HL-60 (cell line): ENCODE data around the gene MARCHF3.

Experiments used
- CTCF ChIP-seq: IDR thresholded peaks from one replicate; pipeline ENCODE4 v1.5.1; 2011; ENCODE audit warnings: low read length, control low read depth, inconsistent platforms; ENCODE audit not compliant: insufficient read depth
- GABPA ChIP-seq: IDR thresholded peaks from 2 replicates; pipeline ENCODE4 v1.6.1; 2012; ENCODE audit warnings: low read depth
- POLR2AphosphoS5 ChIP-seq: IDR thresholded peaks from 2 replicates; pipeline ENCODE4 v1.6.1; 2012; ENCODE audit warnings: low read depth
- REST ChIP-seq: IDR thresholded peaks from 2 replicates; pipeline ENCODE4 v1.6.1; 2012; ENCODE audit warnings: low read depth; ENCODE audit not compliant: insufficient replicate concordance
- SPI1 ChIP-seq: IDR thresholded peaks from 2 replicates; pipeline ENCODE4 v1.6.1; 2012; ENCODE audit warnings: low read depth, mild to moderate bottlenecking, borderline replicate concordance

GRCh38 chr5:126900796-126901195 lies 129.6 kb downstream of the MARCHF3 start:
- TF ChIP-seq CTCF: no peak
- no peak for TF ChIP-seq GABPA
- no peak for TF ChIP-seq SPI1
- TF ChIP-seq REST: no peak
- TF ChIP-seq POLR2AphosphoS5: no peak
